Measurements from ENCODE around the gene OR2B6.

OR2B6 gene

GRCh38 chr6:27966816-27967426 is 9.9 kb downstream of the OR2B6 start:
- no peak for DNase-seq (ENCODE audit: extremely low read depth, low read depth)
- no peak for TF ChIP-seq CTCF (IDR thresholded peaks at IDR 0.05; ENCODE audit: low read depth, low read length, missing control alignments)
- H3K4me3 ChIP-seq (replicated peaks; ENCODE audit: low read depth, low read length), result no peak overlapping the region

- no peak for DNase-seq (ENCODE audit: extremely low read depth, low read depth)
- no peak for TF ChIP-seq CTCF (IDR thresholded peaks at IDR 0.05; ENCODE audit: low read depth, low read length, missing control alignments)
- no peak overlapping the region for H3K4me3 ChIP-seq (replicated peaks; ENCODE audit: low read depth, low read length)
These were observed 13.4 kb downstream of the OR2B6 start for GRCh38 chr6:27970444-27970843.

GRCh38 chr6:27972750-27973149 is 15.7 kb downstream of the OR2B6 start:
- TF ChIP-seq CTCF (IDR thresholded peaks at IDR 0.05; ENCODE audit: low read depth, low read length, missing control alignments), result no peak
- DNase-seq (ENCODE audit: extremely low read depth, low read depth), result no peak
- H3K4me3 ChIP-seq (replicated peaks; ENCODE audit: low read depth, low read length), result no peak overlapping the region

GRCh38 chr6:27977387-27977786 is 20.3 kb downstream of the OR2B6 start:
- no peak for TF ChIP-seq CTCF (IDR thresholded peaks at IDR 0.05; ENCODE audit: low read depth, low read length, missing control alignments)
- no peak overlapping the region for H3K4me3 ChIP-seq (replicated peaks; ENCODE audit: low read depth, low read length)
- no peak for DNase-seq (ENCODE audit: extremely low read depth, low read depth)

GRCh38 chr6:27978705-27979104 is 21.7 kb downstream of the OR2B6 start:
- TF ChIP-seq CTCF (IDR thresholded peaks at IDR 0.05; ENCODE audit: low read depth, low read length, missing control alignments), result no peak
- H3K4me3 ChIP-seq (replicated peaks; ENCODE audit: low read depth, low read length), result no peak overlapping the region
- no peak for DNase-seq (ENCODE audit: extremely low read depth, low read depth)

- H3K4me3 ChIP-seq (replicated peaks; ENCODE audit: low read depth, low read length), result no peak overlapping the region
- DNase-seq (ENCODE audit: extremely low read depth, low read depth), result no peak
These were observed 23.1 kb downstream of the OR2B6 start for GRCh38 chr6:27980111-27980510.

More at GRCh38 chr6:27980111-27980510, 23.1 kb downstream of the OR2B6 start:
- no peak for TF ChIP-seq CTCF (IDR thresholded peaks at IDR 0.05; ENCODE audit: low read depth, low read length, missing control alignments)

All from HFF-Myc (cell line).